Activated T-cell treated with anti-CD3 and anti-CD28 coated beads, Interleukin-2, amount 50 U/mL, for 4 hours (primary cell): Measurements from ENCODE around the gene FAM114A1. TPM values are rescaled to one million over a fixed set of nuclear protein-coding genes. Genes with fewer than 3 reads are reported as not detected.

Source experiments
- ATAC-seq, 2 donors: fragments of 200-7000 bp; cut with Tn5 transposase; one replicate each; pipeline ENCODE4 v1.10.0; 2021
- DNase-seq: peaks from one replicate; pipeline ENCODE4 v3.0.0-alpha.2; 2020
- H3K27me3 Mint-ChIP-seq: one replicate; pipeline ENCODE4 v1.8.0; 2021; ENCODE audit warnings: low read depth, mixed read lengths
- H3K36me3 Mint-ChIP-seq: one replicate; pipeline ENCODE4 v1.8.0; 2022; ENCODE audit warnings: mixed read lengths; ENCODE audit not compliant: insufficient read depth
- H3K4me1 Mint-ChIP-seq: one replicate; pipeline ENCODE4 v1.8.0; 2021; ENCODE audit warnings: low read depth, mixed read lengths
- H3K4me3 Mint-ChIP-seq: one replicate; pipeline ENCODE4 v1.8.0; 2021; ENCODE audit warnings: mild to moderate bottlenecking, moderate library complexity, mixed read lengths
- H3K9me3 Mint-ChIP-seq: one replicate; pipeline ENCODE4 v1.8.0; 2021; ENCODE audit warnings: mixed read lengths
- total RNA-seq, 3 donors: library from RNA; stranded (reverse); gene quantifications; one replicate each; pipeline ENCODE4 v1.2.1, GENCODE V29; 2021

FAM114A1 gene
- total RNA-seq, 3 donors from 2014 or later, result 0.24 to 0.34 (median 0.25) TPM

DNA sequence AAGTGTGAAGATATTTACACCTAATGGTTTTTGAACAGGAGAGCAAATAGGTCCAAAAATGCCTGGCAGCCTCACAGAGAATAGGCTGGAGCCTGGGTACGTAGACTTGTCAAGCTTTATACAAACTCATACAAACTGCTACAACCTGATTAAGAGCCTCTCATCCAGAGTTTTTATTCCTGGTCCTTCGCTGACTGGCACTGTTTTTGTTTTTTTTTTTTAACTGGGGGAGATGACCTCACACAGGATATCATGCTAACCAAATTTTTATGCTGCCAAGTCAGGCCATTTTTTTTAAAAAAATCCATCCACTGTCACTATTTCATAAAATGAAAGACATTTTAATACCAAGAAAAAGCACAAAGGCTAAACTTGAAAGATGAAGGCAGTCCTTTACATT, 1.9 kb downstream of the FAM114A1 start:
- Mint-ChIP-seq H3K4me1 (peaks cover 13% of the 10 kb centered on the region), H3K9me3 (no peaks in the 10 kb centered on the region), H3K36me3 (no peaks in the 10 kb centered on the region), H3K4me3 (no peak overlapping the region), H3K27me3 (peaks cover 12% of the 10 kb centered on the region)
- ATAC-seq (no peak), DNase-seq (no peak)

DNA sequence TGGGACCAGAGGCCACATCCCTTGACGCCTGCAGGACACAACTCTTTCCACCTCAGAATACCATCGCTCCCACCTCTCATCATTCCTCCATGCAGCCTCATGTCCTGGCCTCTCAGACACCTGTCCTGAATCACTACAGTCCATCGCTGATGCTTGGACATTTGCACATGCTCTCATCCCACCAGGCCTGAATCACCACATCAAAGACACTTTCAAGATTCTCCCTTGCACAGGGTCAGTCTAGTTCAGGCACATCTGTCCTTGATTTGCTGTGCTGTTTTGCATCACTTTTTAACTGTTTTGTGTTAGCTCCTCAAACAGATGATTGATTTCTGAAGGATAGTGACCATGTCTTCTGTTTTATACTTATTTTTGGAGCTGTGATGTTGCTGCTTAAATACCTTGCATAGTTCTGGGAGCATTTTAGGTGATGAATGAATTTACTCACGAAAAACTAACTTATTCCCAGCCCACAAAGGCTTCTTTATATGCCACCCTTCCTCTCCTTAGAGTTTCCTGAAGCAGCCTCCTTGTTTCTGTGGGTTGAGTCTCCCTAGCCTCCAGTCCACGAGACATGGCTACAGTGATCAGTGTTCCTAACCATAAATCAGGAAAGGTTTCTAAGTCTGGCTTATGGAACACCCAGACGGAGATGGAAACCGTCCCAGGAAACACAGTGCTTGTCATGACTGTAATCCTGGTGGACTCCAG, 2.6 kb downstream of the FAM114A1 start:
- Mint-ChIP-seq H3K36me3 (no peaks in the 10 kb centered on the region), H3K9me3 (no peaks in the 10 kb centered on the region), H3K27me3 (peaks cover 11% of the 10 kb centered on the region), H3K4me1 (peaks cover 13% of the 10 kb centered on the region), H3K4me3 (no peak overlapping the region)
- no peak for ATAC-seq
- no peak for DNase-seq

DNA sequence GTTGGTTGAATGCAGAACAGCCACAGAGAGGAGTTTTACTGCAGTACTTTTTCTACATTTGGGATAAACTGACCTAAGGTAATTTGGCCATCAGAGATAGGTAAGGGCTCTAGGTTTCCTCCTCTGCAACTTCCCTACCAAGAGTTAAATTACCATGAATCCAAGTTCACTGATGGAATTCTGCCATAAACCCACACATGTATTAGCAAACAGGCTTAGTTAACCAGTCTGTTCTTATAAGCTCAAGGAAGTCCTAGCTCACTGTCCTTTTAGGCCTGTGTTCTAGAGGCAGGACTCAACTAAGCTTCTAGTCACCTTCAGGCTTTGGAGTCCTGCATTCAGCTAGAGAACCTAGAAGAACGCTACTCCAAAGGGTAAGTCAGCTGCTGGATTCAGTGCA, 4.0 kb downstream of the FAM114A1 start:
- DNase-seq (no peak), ATAC-seq (no peak)
- Mint-ChIP-seq H3K9me3 (no peaks in the 10 kb centered on the region), H3K4me3 (no peak overlapping the region), H3K4me1 (peaks cover 8% of the 10 kb centered on the region), H3K36me3 (no peaks in the 10 kb centered on the region), H3K27me3 (peaks cover 10% of the 10 kb centered on the region)

DNA sequence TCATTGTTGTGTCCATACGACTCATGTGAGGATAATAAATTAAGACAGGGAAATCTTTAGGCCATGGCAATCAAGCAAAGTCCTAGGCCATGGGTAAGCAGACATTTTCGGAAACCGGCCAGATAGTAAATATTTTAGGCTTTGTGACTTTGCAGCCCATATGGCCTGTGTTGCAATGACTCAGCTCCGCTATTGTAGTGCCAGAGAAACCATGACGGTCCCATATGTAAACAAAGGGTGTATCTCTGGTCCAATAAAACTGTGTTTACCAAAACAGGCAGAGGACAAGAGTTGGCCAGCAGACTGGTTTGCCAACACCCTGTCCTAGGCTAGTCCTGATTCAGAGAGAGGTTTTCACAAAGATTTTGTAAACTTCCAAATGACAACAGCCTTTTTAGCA, 5.0 kb downstream of the FAM114A1 start:
- ATAC-seq (no peak), DNase-seq (no peak)
- Mint-ChIP-seq H3K36me3 (no peaks in the 10 kb centered on the region), H3K27me3 (peaks cover 6% of the 10 kb centered on the region), H3K4me1 (peaks cover 3% of the 10 kb centered on the region), H3K9me3 (no peaks in the 10 kb centered on the region), H3K4me3 (no peak overlapping the region)

DNA sequence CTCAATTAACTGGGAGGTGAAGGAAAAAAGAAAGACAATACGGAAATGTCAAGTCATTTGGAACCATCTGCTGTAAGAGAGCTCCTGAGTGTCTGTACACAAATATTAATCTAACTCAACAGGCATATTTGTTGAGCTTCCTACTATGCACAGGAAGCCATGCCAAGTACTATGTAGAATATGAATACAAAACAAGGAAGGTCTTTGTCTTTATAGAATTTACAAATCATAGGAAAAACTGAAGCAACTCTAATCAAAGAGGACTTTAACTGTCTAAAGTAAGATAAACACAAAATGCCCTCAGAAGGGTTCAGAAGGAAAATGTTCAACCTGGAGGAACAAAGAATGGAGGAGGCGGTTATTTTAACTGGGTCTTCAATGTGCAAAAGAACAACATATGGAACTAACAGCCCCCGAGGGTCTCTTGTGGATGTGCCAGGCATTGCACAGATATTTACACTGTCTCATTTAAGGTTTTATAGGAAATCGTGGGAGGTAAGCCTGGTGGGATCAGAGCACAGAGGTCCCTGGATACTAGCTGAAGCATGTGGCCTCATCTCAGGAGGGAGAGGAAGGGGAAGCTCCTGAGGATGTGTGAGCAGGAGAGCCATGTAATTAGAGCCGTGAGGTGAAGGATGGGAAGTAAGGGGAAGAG, 5.8 kb downstream of the FAM114A1 start:
- peaks cover 3% of the 10 kb centered on the region for H3K27me3 Mint-ChIP-seq
- ATAC-seq (no peak), DNase-seq (no peak)
- H3K36me3 Mint-ChIP-seq, result no peaks in the 10 kb centered on the region
- H3K4me1 Mint-ChIP-seq, result peaks cover 2% of the 10 kb centered on the region
- H3K9me3 Mint-ChIP-seq, result no peaks in the 10 kb centered on the region
- no peak overlapping the region for H3K4me3 Mint-ChIP-seq

DNA sequence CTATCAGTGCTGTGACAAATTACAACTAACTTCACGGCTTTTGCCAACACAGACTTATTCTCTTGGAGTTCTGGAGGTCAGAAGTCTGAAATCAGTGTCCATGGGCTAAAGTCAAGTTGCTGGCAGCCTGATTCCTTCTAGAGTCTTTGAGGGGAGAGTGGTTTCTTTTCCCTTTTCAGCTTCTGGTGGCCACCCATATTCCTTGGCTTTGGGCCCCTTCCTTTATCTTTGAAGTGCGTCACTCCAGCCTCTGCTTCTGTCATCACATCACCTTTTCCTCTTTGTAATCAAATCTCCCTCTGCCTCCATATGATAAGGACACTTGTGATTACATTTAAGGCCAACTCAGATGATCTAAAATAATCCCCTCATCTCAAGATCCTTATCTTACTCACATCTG, 9.0 kb downstream of the FAM114A1 start:
- no peaks in the 10 kb centered on the region for H3K9me3 Mint-ChIP-seq
- H3K4me3 Mint-ChIP-seq, result no peak overlapping the region
- ATAC-seq (no peak), DNase-seq (no peak)
- no peaks in the 10 kb centered on the region for H3K27me3 Mint-ChIP-seq
- no peaks in the 10 kb centered on the region for H3K4me1 Mint-ChIP-seq
- no peaks in the 10 kb centered on the region for H3K36me3 Mint-ChIP-seq

DNA sequence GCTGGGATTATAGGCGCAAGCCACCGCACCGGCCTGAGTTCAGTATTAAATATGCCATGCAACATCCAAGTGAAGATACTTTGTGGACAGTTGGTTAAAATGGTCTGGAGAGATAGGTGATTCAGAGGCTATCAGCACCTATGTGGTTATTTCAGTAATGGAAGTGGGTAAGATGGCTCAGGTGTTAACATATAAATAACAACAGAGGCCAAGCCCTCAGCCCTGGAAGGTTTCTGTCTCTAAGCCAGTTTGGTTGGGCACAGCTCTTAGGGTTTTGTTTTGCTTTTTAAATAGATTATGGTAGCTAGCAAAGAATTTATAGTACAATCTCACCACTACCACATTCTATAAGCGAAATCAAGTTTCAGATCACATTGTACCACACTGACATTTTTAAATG, 16.6 kb downstream of the FAM114A1 start:
- no peak for ATAC-seq

DNA sequence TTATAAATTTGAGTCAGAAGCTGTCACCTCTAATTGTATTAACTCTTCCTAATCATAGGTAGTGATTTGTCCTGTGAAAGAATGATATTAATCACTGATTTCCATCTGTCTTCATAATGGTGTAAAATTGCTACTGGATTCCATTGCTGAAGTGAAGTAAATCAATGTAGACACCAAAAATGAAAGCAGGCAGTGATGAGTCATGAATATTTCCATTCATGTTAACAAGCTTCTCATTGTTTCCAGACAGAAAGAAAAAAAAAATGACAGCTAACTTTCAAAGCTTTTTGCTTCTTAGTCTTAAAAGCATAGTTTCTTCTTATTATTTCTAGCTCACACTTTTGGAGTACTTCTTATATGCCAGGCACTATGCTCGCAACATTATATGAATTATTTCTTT, 21.5 kb downstream of the FAM114A1 start:
- ATAC-seq, result peak; percentile 68 to 72
- Mint-ChIP-seq H3K4me3 (peak overlapping the region; percentile 11), H3K36me3 (no peaks in the 10 kb centered on the region), H3K27me3 (no peaks in the 10 kb centered on the region), H3K9me3 (no peaks in the 10 kb centered on the region), H3K4me1 (peaks cover 20% of the 10 kb centered on the region)
- DNase-seq, result no peak

More for the DNA sequence above, 16.6 kb downstream of the FAM114A1 start:
- H3K4me1 Mint-ChIP-seq, result peaks cover 9% of the 10 kb centered on the region
- DNase-seq, result no peak
- H3K36me3 Mint-ChIP-seq, result no peaks in the 10 kb centered on the region
- H3K27me3 Mint-ChIP-seq, result no peaks in the 10 kb centered on the region
- H3K4me3 Mint-ChIP-seq, result no peak overlapping the region
- H3K9me3 Mint-ChIP-seq, result no peaks in the 10 kb centered on the region

DNA sequence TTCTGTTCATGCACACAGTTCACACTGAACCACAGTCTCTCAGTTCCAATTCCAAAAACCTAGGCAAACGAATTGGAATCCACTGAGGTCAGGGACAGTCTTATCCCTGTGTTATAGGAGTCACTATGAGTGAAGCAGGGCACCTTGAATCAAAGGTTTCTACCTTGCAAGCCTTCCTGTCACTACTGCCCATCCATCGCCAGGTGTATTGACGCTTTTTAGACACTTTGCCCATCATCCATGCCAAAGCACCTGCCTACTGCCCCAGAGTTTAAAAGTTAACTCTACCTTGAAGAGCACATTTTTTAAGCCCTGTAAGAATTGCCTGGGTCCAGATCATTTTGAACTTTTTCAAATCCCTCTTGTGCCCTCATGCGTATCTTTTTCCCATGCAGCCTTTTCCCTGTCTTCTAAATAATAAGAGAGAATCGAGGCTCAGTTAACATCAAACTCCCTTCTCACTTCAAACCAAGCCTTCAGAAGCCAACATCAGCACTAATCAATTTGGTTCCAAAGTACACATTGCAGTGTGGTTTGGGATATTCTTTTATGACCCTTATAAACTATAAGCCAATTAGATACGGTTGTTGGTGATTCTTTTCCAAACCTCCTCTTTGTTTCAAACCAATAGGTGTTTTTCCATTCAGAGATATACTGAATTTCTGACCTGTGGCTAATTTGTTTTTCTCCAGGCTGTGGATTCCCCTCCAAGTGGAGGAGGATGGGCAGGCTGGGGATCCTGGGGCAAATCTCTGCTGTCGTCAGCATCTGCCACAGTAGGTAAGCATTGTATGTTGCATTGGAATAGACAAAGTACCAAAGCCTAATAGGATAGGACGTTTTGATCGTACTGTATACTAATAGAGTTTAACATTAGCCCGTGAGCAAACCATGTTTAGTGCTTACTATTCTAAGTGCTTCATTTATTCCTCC, 23.7 kb downstream of the FAM114A1 start:
- H3K4me3 Mint-ChIP-seq, result no peak overlapping the region
- no peak for DNase-seq
- H3K27me3 Mint-ChIP-seq, result peaks cover 5% of the 10 kb centered on the region
- H3K36me3 Mint-ChIP-seq, result no peaks in the 10 kb centered on the region
- H3K9me3 Mint-ChIP-seq, result no peaks in the 10 kb centered on the region
- no peak for ATAC-seq
- H3K4me1 Mint-ChIP-seq, result peaks cover 18% of the 10 kb centered on the region

DNA sequence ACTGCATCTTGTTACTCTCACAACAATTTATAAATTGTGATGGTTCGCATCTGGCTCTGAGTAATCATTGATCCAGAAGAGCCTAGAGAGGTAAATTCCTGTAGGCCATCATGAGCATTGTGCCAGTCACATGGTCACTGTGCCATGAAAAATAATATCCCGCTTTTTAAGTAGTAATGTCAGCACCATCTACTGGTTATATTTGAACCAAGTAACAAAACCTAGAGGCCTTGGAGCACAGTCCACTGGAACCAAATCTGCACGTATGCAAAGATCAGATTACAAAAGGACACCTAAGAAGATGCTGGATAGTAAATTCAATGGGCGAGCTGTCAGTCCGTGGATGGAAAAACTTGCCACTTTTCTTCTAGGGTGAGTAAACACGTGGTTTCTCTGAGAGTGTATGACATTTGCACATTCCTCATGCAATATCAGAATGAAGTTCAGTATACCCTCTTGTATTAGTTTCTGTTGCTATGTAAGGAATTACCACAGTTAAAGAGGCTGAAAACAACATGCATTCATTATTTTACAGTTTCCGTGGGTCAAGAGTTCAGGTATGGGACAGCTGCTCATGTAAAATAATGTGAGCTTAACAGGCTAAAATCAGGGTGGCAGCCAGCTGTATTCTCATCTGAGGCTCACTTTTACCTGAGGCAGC, 26.8 kb downstream of the FAM114A1 start:
- Mint-ChIP-seq H3K4me1 (peaks cover 9% of the 10 kb centered on the region), H3K4me3 (no peak overlapping the region), H3K9me3 (no peaks in the 10 kb centered on the region), H3K27me3 (peaks cover 5% of the 10 kb centered on the region), H3K36me3 (no peaks in the 10 kb centered on the region)
- no peak for ATAC-seq
- no peak for DNase-seq

DNA sequence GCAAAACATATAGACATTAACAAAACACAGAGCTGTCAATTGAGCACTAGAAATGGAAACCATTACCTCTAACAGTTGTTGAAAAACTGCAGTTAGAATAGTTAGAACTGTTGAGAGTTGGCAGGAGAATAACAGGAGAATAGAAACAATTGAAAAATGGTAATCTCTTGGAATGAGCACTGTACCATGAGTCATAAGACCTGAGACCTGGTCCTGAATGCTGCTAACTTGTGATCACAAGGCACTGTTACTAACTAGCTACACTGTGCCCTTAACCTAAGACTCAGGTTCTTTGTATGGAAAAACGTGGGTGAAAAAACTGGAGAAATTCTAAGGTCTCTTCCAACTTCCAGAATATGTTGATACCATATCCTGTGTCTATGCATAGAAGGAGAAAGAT, 29.3 kb downstream of the FAM114A1 start:
- Mint-ChIP-seq H3K9me3 (no peaks in the 10 kb centered on the region), H3K36me3 (no peaks in the 10 kb centered on the region), H3K27me3 (peaks cover 5% of the 10 kb centered on the region), H3K4me1 (no peaks in the 10 kb centered on the region), H3K4me3 (no peak overlapping the region)
- DNase-seq (no peak), ATAC-seq (peak in 1 of 2 donors; percentile 34)

DNA sequence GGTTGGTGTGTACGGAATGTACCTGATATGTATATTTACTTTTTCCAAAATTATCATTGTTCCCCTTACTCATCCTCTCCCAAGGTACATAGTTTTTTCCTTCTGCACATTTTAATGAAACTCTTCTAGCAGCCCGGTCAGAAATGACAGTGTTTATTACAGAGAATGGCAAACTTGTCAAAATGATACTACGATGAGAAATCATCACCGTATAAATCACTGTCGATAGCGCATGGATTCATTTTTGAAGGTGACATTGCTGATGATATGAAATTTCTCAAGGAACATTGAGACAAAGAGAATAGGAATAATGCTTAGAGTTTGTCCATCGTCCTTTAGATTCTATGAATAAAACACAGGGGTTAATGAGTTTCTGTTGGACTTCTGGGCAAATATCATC, 30.6 kb downstream of the FAM114A1 start:
- DNase-seq (no peak), ATAC-seq (no peak)
- H3K9me3 Mint-ChIP-seq, result no peaks in the 10 kb centered on the region
- H3K27me3 Mint-ChIP-seq, result peaks cover 5% of the 10 kb centered on the region
- no peaks in the 10 kb centered on the region for H3K4me1 Mint-ChIP-seq
- H3K36me3 Mint-ChIP-seq, result no peaks in the 10 kb centered on the region
- H3K4me3 Mint-ChIP-seq, result no peak overlapping the region

DNA sequence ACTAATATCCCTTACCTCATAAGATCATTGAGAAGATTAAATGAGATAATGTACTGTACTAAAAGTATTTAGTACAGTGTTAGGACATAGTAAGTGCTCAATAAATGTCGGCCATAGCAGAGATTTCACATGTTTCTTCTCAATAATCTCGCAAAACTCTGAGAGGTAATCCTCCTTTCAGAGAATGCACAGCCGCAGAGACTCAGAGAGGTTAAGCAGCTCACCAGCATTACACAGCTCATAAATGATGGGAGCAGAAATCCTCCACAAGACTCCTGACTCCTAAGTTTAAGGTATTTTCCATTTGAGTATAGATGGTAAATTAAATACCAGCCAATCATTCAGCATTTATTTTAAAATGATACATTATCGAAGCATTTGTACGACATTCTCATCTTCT, 34.6 kb downstream of the FAM114A1 start:
- Mint-ChIP-seq H3K4me3 (no peak overlapping the region), H3K36me3 (no peaks in the 10 kb centered on the region), H3K4me1 (no peaks in the 10 kb centered on the region), H3K27me3 (no peaks in the 10 kb centered on the region), H3K9me3 (no peaks in the 10 kb centered on the region)
- ATAC-seq (no peak), DNase-seq (no peak)

DNA sequence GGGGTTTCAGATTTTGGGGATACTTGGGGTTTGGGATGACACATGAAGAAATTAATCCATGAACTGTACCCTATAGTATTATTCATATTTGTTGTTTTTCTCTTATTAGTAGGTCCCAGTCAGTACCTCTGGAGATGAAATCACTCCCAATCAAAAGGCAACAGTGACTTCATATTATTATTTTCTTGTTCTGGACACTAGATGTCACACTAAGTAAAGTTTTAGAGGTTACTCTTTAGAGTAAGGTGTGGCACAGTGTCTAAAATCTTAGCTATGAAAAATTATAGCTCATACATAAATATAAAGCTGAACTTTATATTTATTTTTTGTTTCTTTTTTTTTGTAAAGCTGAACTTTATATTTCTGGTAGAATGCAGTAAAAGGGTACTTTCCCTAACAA, 35.1 kb downstream of the FAM114A1 start:
- no peaks in the 10 kb centered on the region for H3K27me3 Mint-ChIP-seq
- no peaks in the 10 kb centered on the region for H3K9me3 Mint-ChIP-seq
- no peak overlapping the region for H3K4me3 Mint-ChIP-seq
- no peaks in the 10 kb centered on the region for H3K4me1 Mint-ChIP-seq
- ATAC-seq, result peak; percentile 72 to 84
- H3K36me3 Mint-ChIP-seq, result no peaks in the 10 kb centered on the region
- DNase-seq, result no peak
